ENCODE measurements around the gene TTLL9. TPM values are rescaled to one million over a fixed set of nuclear protein-coding genes. Genes with fewer than 3 reads are reported as not detected.
A peak's percentile ranks its signal among the peaks of the same experiment; 100 is the strongest.

The TTLL9 gene
- total RNA-seq, 1 donor = 0.09 TPM

GRCh38 chr20:31859266-31859997 is 11.0 kb upstream of the TTLL9 start:
- TF ChIP-seq CTCF (IDR thresholded peaks at IDR 0.05; ENCODE audit: insufficient read depth, low read length) = no peak
- no peak overlapping the region for H3K4me3 ChIP-seq (ENCODE audit: low read depth, low read length)
- no peak for DNase-seq (ENCODE audit: low read depth)

- DNase-seq (ENCODE audit: low read depth) = no peak
- no peak overlapping the region for H3K4me3 ChIP-seq (ENCODE audit: low read depth, low read length)
Measured at GRCh38 chr20:31859998-31860380, 10.4 kb upstream of the TTLL9 start.

GRCh38 chr20:31860390-31861134 is 9.9 kb upstream of the TTLL9 start:
- peak; percentile 48 for DNase-seq (ENCODE audit: low read depth)
- TF ChIP-seq CTCF (IDR thresholded peaks at IDR 0.05; ENCODE audit: insufficient read depth, low read length) = no peak
- no peak overlapping the region for H3K4me3 ChIP-seq (ENCODE audit: low read depth, low read length)

More at GRCh38 chr20:31859998-31860380, 10.4 kb upstream of the TTLL9 start:
- no peak for TF ChIP-seq CTCF (IDR thresholded peaks at IDR 0.05; ENCODE audit: insufficient read depth, low read length)

- no peak for TF ChIP-seq CTCF (IDR thresholded peaks at IDR 0.05; ENCODE audit: insufficient read depth, low read length)
- DNase-seq (ENCODE audit: low read depth) = no peak
- H3K4me3 ChIP-seq (ENCODE audit: low read depth, low read length) = peak overlapping the region; percentile 50
Measured at GRCh38 chr20:31861135-31861384, 9.4 kb upstream of the TTLL9 start.

GRCh38 chr20:31861385-31862156 is 8.9 kb upstream of the TTLL9 start:
- peak; percentile 31 for DNase-seq (ENCODE audit: low read depth)
- TF ChIP-seq CTCF (IDR thresholded peaks at IDR 0.05; ENCODE audit: insufficient read depth, low read length) = no peak
- H3K4me3 ChIP-seq (ENCODE audit: low read depth, low read length) = peak overlapping the region; percentile 50

- TF ChIP-seq CTCF (IDR thresholded peaks at IDR 0.05; ENCODE audit: insufficient read depth, low read length) = no peak
- DNase-seq (ENCODE audit: low read depth) = no peak
- no peak overlapping the region for H3K4me3 ChIP-seq (ENCODE audit: low read depth, low read length)
Measured at GRCh38 chr20:31862157-31862470, 8.3 kb upstream of the TTLL9 start.

All from fibroblast of the aortic adventitia (primary cell).